Measurements from ENCODE around the gene SYNPR.

DNA sequence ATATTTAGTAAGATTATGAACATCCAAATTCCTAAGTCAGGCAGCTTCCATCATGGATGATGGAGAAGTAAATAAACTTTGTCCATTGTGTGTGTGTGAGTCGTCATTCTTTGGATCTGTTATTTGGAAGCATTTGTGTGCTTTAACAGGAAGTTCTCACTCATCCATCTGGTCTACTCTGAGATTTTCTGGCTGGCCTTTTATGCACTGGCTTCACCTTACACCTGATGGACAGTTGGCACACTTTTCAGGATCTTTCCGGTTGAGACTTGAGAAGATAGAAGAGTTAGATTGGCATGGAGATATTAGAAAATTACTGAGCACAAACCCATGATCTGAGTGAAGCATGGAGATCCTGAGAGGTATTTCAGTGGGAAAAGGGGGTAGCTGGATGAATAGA lies 12.6 kb downstream of the SYNPR start:
- TF ChIP-seq CTCF (IDR thresholded peaks at IDR 0.05) (no peak), POLR2A (IDR thresholded peaks at IDR 0.05) (no peak)

Measured in right lobe of liver (tissue), 4 donors.